Measurements from ENCODE around the gene RNF125. TPM values are rescaled to one million over a fixed set of nuclear protein-coding genes. Genes with fewer than 3 reads are reported as not detected.

The RNF125 gene
- total and polyA plus RNA-seq, 9 of the 15 experiments (the other 6 are each of a cell fraction or from before 2014, with no cell fraction given) = 0.01 to 0.29 (median 0.07) TPM; not detected in 1

DNA sequence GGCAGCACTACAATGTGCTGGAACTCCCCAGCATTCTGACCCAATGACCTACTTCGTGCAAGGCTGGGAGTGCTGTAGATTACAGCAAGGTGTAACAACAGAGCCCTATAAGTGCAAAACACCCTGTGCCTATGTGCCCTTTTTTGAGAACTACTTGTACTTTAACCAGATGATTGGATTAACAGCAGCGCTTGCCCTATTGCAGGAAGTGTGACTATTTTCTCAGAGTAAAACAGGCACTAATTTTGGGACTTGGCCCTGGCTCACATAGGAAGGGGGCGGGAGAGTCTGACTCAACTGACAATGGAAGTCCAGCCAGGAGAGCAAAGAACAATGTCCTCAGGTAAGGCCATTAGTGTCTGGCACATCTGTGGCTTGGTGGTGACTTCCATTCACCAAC, 35.6 kb upstream of the RNF125 start:
- 0% methylated on average over 3 of the region's 3 CpGs for WGBS (ENCODE audit: insufficient coverage, low coverage, missing lambda C conversion rate)
- Histone ChIP-seq H3K9ac (ENCODE audit: insufficient read depth in 1 of 2, low read depth in 2 of 2, low read length in 2 of 2) (no peak overlapping the region), H3K4me2 (ENCODE audit: insufficient read depth, low read length) (no peak overlapping the region), H3K79me2 (ENCODE audit: control insufficient read depth, insufficient read depth, low read length) (no peaks in the 10 kb centered on the region), H2AFZ (ENCODE audit: low read depth, low read length) (no peak overlapping the region), H3K9me1 (ENCODE audit: control insufficient read depth, insufficient read depth, low read length) (no peaks in the 10 kb centered on the region), H3K9me3 (replicated peaks; ENCODE audit: control insufficient read depth, insufficient read depth, low read depth, low read length) (0 out of 2 replicates have a peak, but pooled peaks cover 2% of the 10 kb centered on the region), H3K4me1 (replicated peaks in 1 of 2; ENCODE audit: control insufficient read depth in 2 of 2, insufficient read depth in 2 of 2, low read length in 2 of 2) (no peaks in the 10 kb centered on the region), H3K27me3 (ENCODE audit: control insufficient read depth in 2 of 2, insufficient read depth in 2 of 2, low read length in 2 of 2) (peaks cover 10 to 11% of the 10 kb centered on the region in 2 experiments; a peak in 4 of 5 replicates), H3K36me3 (ENCODE audit: control insufficient read depth, insufficient read depth, low read length) (no peaks in the 10 kb centered on the region), H3K4me3 (no peak overlapping the region), H4K20me1 (replicated peaks; ENCODE audit: control insufficient read depth, insufficient read depth, low read length) (no peaks in the 10 kb centered on the region), H3K27ac (ENCODE audit: extremely low read depth, low read depth, low read length) (no peak overlapping the region)
- TF ChIP-seq, protein P1, sequence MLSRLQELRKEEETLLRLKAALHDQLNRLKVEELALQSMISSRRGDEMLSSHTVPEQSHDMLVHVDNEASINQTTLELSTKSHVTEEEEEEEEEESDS (CRISPR knock-in tag; IDR thresholded peaks at IDR 0.05) = no peak
- TF ChIP-seq MAFG (tag; conservative IDR thresholded peaks at IDR 0.05) (no peak), ZNF3 (CRISPR knock-in tag; IDR thresholded peaks at IDR 0.05) (no peak), CTBP1 (IDR thresholded peaks at IDR 0.05; ENCODE audit: borderline replicate concordance) (no peak), PHB2 (IDR thresholded peaks at IDR 0.05; ENCODE audit: low read depth) (no peak), XRCC3 (IDR thresholded peaks at IDR 0.05) (no peak), GABPA (tag; conservative IDR thresholded peaks at IDR 0.05; ENCODE audit: low read depth) (no peak), CBX3 (IDR thresholded peaks at IDR 0.05; ENCODE audit: borderline replicate concordance in 1 of 2, low read length in 2 of 2) (no peak), MEF2A (IDR thresholded peaks at IDR 0.05; ENCODE audit: control insufficient read depth, low read depth, low read length) (no peak), CHD4 (IDR thresholded peaks at IDR 0.05; ENCODE audit: insufficient read depth, insufficient replicate concordance, low read depth, low read length, poor library complexity, severe bottlenecking) (no peak), MYNN (IDR thresholded peaks at IDR 0.05) (no peak), MYNN (CRISPR knock-in tag; IDR thresholded peaks at IDR 0.05) (no peak), ZNF668 (CRISPR knock-in tag; IDR thresholded peaks at IDR 0.05) (no peak), OTX1 (CRISPR knock-in tag; IDR thresholded peaks at IDR 0.05) (no peak), ERF (CRISPR knock-in tag; IDR thresholded peaks at IDR 0.05) (no peak)
- TF ChIP-seq, protein P2, sequence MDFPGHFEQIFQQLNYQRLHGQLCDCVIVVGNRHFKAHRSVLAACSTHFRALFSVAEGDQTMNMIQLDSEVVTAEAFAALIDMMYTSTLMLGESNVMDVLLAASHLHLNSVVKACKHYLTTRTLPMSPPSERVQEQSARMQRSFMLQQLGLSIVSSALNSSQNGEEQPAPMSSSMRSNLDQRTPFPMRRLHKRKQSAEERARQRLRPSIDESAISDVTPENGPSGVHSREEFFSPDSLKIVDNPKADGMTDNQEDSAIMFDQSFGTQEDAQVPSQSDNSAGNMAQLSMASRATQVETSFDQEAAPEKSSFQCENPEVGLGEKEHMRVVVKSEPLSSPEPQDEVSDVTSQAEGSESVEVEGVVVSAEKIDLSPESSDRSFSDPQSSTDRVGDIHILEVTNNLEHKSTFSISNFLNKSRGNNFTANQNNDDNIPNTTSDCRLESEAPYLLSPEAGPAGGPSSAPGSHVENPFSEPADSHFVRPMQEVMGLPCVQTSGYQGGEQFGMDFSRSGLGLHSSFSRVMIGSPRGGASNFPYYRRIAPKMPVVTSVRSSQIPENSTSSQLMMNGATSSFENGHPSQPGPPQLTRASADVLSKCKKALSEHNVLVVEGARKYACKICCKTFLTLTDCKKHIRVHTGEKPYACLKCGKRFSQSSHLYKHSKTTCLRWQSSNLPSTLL (IDR thresholded peaks at IDR 0.05) = no peak
- intact Hi-C loops (cut with micrococcal nuclease) (no loop called here), in situ Hi-C loops (cut with MboI) (no loop called here)
- POLR2A ChIA-PET = no interaction called here
- FAIRE-seq (no peak), DNase-seq (ENCODE audit: extremely low read depth in 1 of 4, low spot score in 3 of 4) (no peak), ATAC-seq (no peak)
- no TSS peak for BruUV-seq (replicated peaks)
- CTCF ChIA-PET (ENCODE audit: low intra/inter-chr PET ratio) = no interaction called here
